GM19099 (cell line): ENCODE measurements around the gene PSMD6.

ENCODE experiments used
- POLR2A ChIP-seq: IDR thresholded peaks from 3 replicates; pipeline ENCODE4 v1.6.1; 2011; ENCODE audit warnings: low read depth; ENCODE audit not compliant: insufficient read length; ENCODE audit errors: extremely low read depth

Gene PSMD6

DNA sequence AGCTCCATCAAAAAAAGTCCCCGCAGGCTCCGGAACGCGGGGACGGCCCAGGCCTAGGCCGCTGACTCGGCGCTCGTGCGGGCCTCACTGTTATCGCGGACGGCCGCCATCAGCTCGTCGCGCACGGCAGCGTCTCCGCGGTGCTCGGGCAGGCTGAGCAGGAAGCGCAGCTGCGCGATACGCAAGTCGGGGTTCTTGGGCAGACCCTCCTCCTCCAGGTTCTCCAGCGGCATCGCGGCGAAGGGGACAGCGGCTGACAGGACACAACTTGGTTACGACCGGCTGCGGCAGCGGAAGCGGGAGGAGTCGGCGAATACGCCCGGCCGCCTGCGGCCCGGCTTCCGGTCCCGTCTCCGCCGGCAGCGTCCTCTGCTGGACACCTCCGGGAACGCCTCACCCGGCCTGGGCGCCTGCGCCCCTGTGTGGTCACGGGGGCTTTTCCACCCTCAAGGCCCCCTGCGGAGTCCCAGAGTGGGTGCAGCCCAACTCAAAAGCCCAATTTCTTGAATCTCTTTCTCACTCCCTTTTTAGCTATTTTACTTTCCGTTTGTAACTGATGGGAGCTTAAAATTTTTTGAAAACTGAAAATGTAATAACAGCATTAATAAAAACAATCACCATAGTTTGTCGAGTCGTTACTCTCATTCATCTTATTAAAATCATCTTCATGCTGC lies at the start of gene PSMD6:
Gene PSMD6, minus strand, starts transcription at position 308 of the 674 bp plus-strand sequence. Its CDS starts 75 bp downstream, at position 233.
- TF ChIP-seq POLR2A: peak; percentile 82

DNA sequence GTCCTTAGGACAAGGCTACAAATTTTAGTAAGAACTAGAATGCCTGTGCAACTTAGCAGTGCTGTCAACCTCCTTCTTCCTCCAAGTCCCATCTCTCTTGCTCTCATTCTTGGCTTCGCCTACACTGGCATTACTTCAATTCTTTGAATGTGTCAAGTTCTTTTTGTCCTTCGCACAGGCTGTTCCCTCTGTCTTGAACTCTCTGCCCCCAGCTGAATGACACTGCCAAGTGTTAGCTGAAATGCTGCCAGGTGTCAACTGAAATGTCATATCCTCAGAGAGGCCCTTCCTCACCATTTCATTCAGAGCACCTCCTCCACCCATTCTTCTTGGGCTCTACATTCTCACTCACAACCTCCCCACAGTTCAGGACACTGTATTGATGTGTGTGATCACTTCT lies 48.8 kb upstream of the PSMD6 start:
- TF ChIP-seq POLR2A: no peak

DNA sequence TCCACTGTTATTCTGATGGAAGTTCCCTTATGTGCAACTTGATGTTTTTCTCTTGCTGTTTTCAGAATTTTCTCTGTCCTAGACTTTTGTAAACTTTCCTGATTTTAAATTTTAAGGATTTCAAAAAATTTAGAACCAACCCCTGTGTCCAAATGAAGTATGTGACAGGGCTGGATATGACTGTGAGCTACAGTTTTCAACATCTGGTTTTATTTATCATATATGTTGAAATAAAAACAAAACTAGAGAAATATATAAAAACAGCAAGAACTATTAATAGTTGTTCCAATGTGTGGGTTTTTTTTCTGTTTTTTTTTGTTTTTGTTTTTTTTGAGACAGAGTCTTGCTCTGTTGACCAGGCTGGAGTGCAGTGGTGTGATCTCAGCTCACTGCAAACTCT lies 47.4 kb upstream of the PSMD6 start:
- no peak for TF ChIP-seq POLR2A

DNA sequence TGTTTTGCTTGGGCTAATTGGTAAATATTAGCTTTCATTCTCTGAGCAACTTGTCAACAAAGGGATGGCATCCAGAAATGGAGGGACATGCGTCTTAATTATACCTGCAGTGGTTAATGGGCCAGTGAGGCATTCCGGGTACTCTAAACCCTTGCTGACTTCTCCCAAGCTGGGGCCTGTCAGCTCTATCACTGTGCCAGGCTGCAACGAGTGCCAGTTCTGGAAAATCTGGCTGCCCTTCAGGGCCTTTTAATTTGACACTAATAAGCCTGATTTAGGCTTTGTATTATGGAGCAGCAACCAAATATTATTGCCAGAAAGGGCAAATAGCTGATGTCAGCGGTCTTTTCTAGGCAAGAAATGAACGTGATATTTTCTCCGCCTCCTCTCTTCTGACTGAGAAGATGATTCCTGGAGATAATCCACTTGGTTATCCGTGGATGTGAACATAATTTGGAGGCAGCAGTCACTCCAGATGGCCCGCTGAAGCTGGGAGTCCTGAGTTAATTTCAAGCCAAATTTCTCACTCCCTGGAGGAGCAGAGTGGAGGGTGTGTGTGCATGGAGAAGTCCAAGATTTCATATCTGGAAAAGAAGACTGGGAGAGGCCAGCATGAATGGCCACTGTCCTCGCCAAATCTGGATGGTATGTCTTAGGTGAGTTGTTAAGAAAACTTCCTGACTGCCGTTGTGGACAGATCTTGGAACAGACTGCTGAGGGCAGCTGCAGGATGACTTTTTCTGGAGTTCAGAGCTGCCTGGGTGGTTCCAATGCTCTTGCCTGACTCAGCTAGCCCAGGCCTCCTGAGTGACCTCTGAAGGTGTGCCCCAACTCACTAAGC lies 44.4 kb upstream of the PSMD6 start:
- no peak for TF ChIP-seq POLR2A

DNA sequence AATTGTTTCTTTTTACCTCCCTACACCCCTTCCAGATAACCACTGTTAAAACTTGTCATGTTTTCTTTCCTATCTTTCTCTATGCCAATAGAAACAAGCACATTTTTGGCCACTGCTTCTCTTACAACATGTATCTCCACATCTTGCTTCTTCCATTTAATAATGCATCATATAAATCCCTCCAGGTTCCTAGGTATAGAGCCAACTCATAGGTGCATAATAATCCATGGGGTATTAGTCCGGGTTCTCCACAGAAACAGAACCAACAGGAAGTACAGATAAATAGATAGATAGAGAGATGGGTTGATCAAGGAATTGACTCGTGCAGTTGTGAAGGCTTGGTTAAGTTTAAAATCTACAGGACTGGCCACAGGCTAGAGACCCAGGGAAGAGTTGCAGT lies 41.5 kb upstream of the PSMD6 start:
- no peak for TF ChIP-seq POLR2A

DNA sequence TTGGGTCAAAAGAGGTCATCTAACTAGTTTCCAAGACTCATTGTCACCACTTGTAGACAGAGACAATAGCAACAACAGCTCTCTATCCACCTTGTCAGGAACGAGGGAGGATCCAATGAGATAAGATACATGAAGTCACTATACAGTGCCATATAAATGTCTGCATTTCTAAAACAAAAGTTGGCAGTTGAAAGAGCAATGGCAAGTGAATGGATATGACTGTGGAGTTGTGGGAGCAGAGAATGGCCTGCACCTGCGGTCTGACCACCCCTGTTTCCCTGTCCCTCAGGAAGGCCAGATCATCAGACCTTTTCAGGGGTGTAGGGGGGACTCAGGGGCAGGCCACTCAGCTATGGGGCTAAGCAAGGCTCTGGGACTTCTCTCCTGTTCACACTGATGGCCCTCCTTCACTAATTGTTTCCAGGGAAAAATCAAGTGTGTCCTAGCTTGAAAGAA lies 40.7 kb upstream of the PSMD6 start:
- no peak for TF ChIP-seq POLR2A

DNA sequence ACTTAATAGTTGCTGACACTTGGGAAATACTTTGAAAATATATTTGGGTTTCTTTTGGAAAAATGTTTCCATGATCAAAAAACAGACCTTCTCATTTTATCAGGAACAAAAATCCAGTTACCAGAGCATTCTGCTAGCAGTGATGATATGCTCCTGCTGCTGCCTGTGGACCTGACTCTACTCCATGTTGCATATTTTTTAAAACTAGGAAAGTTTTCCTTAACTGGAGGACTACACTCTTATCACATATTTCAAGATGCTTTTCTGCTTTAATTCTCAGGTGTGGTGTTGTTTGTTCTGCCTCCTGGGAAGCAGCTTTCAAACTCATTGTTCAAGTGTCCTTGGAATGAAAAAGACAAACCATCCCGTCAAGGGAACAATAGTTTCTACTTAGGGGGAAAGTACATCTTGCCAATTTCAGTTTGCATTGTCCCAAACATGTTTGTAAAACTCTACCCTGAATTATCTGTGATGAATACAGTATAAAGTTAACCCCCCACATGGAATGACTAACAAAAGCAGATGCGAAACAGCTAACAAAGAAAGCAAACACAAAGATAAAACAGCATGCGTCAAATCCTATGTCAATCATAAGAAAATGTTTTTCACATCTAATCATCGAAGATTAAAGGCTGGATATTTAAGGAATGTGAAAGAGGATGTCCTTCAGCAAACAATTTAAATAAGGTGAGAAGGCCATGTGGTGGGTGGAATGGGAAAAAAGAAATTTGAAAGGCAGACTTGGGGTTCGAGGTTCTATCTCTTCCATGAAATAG lies 40.1 kb upstream of the PSMD6 start:
- no peak for TF ChIP-seq POLR2A

DNA sequence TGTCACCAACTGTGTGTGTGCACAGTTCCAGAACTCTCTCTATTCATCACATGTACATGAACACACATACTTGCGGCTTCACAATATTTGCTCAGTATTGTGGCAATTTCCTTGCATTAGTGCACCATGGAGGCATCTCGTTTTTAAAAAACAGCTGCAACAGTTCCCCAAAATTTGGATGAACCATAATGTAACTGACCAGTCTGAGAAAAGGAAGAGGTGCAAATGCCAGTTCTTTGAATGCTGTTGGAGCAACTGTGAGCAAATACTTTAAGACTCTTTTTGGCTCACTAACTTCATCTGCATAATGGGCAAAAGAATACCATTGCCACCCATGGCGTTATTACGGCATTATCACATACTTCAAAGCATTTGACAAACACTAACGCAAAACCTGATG lies 38.3 kb upstream of the PSMD6 start:
- no peak for TF ChIP-seq POLR2A

DNA sequence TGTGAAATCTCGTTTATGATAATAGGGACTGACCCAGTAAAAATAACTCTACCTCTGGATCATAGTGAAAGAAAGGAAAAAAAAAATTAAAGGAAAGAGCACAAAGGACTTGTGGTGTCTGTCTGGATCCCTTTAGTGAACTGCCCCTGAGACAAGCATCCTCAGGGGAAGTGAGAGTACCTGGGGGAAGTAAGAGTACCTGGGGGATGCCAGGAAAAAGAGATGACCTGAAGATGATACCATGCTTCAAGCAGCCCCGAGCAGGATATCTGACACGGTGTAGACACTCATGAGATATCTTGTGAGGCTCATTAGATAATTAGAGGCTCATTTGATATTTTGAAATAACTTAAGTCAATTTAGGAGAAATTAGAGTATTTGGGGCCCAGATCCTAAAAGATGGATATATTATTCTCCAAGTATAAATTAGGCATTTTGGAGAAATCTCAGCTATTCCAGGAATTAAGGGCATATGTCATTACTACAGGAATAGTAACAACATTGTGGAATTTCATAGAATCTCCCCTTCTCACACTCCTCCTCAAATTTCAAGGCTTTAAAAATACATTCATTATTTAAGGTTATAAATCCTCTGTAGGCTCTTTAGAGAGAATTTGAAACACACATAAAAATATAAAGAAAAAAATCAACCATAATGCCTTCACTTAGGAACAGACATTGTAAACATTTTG lies 36.3 kb upstream of the PSMD6 start:
- no peak for TF ChIP-seq POLR2A

DNA sequence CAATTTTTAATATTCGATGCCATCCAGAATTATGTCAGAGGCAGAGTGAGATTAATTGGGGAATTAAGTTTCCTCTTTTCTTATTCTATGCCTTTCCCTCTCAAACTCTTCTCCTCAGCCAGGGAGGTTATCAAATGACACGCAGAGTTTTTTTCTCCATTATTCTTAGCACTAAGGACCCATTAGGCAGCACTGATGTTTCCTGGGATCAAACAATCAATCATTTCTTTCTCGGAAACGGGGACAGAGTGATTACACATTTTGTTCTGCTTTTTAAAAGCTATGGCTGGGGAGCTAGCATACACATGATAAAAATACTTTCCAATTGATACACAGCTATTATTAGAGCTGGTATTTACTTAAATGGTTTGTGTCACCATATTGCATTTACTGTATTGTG lies 35.3 kb upstream of the PSMD6 start:
- no peak for TF ChIP-seq POLR2A

DNA sequence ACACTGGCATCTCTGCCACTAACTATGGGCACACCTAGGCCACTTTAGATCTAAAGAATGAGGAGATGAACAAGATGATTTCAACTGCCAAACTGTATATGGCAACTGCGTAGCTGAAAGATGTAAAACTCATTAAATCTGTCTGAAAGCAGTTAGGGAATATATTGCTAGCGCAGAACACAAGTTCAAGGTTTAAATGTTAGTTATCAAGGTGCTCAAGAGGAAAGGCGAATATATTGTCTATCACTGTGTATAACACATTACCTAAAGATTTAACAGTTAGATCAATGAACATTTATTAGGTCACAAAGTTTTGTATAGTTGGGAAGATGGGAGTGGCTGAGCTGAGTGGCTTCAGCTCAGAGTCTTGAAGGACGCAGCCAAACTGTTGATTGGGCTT lies 33.9 kb upstream of the PSMD6 start:
- TF ChIP-seq POLR2A: no peak

DNA sequence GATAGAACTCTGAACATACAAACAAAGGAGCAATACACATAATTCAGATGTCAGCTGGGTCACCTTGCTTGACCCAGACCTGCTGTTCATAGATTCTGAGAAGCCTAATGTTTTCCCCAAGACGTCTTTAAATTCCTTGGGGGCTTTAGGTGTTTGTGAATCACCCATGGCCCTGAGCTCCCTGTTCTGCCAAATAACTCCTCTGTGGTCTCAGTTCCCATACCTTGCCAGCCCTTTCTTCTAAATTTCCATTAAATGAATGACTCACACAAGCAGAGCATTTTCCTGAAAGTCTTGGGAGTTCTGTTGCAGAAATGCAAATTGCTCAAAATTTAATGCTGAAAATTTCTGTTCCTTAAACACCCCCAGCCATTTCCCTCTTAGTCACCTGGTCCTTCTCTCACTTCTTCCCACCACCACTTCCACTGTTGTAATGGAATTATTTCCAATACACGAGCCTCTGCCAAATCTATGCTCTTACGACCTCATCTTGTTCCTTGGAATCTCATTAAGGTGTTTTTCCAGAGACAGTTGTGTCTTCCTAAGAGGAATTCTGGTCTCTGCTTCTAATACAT lies 33.4 kb upstream of the PSMD6 start:
- TF ChIP-seq POLR2A: no peak

DNA sequence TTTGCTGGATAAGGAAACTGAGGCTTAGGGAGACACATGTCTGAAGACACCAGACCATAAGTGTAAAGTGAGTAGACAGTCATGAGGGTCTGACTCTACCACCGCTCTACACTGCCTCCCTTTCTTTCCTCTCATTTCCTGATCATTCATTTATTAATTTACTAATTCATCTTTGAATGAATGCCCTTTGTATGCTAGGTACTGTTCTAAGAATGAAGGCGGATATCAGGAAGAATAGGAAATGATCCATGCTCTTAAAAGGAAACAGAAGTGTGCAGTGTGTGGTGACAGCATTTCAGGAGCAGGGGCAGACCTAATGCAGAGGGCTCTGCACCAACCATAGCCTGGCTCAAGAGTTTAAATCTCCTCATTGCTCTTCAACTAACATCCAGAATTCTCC lies 31.8 kb upstream of the PSMD6 start:
- no peak for TF ChIP-seq POLR2A

DNA sequence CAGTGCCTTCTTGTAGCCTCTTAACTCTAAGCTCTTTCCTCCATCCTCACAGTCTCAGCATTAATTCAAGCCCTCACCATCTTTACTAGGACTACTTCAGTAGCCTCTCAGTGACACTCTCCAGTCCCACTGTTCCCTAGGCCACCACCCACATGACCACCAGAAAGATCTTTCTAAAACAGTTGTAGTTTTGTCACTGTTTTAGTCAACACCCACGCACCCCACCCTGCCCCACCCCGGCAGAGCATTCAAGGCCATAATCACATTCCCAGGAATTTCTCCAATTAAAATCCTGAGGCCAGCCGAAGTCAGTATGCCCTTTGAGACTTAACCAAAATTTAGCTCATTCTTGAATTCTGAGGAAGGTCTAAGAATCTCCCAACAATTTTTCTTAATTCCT lies 31.2 kb upstream of the PSMD6 start:
- no peak for TF ChIP-seq POLR2A
